ENCODE data around the gene GPR17.

Gene GPR17

DNA sequence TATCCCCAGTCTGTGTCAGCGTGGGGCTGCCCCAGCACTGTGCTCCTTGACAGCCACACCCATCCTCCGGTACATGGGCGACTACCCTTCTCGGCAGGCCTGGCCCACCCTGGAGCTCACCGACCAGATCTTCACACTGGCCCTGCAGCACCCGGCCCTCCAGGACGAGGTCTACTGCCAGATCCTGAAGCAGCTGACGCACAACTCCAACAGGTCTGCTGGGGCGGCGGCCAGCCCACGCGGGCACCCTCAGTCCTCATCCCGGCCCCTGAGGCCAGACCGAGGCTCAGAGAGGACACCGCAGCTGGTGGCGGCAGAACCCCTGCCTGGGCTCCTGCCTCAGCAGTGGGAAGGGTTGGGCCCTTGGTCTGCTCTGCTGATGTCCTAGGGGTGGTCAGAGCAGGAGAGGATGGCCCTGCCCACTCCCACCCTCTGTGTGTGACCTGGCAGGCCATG, 14.4 kb upstream of the GPR17 start:
- H3K4me3 ChIP-seq (ENCODE audit: low read length in 2 of 2), result peak overlapping the region in 1 of 2 donors; percentile 29
- H3K27ac ChIP-seq (ENCODE audit: low read length), result peak overlapping the region; percentile 78
- H3K4me1 ChIP-seq (ENCODE audit: control insufficient read depth, insufficient read depth, low read length), result peaks cover 52% of the 10 kb centered on the region
- no peak overlapping the region for H3K9ac ChIP-seq (ENCODE audit: low read length in 2 of 2)
- H3K36me3 ChIP-seq (ENCODE audit: control insufficient read depth in 2 of 2, insufficient read depth in 2 of 2, low read length in 2 of 2), result no peaks in the 10 kb centered on the region
- H3K9me3 ChIP-seq (ENCODE audit: control insufficient read depth in 2 of 2, low read length in 2 of 2), result no peaks in the 10 kb centered on the region
- no peaks in the 10 kb centered on the region for H3K27me3 ChIP-seq (ENCODE audit: control insufficient read depth in 1 of 2, insufficient read depth in 2 of 2, low read length in 2 of 2)

DNA sequence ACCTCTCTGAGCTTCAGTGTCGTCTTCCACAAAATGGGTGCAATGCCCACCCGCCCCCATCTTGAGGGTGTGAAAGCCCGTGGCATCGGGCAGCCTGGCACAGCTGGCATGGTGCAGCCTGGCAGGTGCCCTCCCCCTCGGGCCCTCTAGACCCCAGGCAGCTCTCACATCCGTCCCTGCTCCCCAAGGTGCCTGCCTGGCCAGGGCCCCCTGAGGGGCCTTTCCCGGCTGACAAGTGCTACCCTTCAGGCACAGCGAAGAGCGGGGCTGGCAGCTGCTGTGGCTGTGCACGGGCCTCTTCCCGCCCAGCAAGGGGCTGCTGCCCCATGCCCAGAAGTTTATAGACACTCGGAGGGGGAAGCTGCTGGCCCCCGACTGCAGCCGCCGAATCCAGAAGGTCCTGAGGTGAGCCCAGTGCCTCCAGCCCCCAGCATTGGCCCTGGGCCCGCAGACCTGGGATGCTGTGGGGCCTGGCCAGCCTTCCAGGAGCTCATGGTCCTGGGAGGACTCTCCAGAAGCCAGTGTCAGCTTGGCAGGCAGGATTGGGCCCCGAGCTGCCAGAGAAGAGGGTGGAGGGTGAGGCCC, 13.9 kb upstream of the GPR17 start:
- no peaks in the 10 kb centered on the region for H3K36me3 ChIP-seq (ENCODE audit: control insufficient read depth in 2 of 2, insufficient read depth in 2 of 2, low read length in 2 of 2)
- H3K9me3 ChIP-seq (ENCODE audit: control insufficient read depth in 2 of 2, low read length in 2 of 2), result no peaks in the 10 kb centered on the region
- H3K4me1 ChIP-seq (ENCODE audit: control insufficient read depth, insufficient read depth, low read length), result peaks cover 56% of the 10 kb centered on the region
- H3K9ac ChIP-seq (ENCODE audit: low read length in 2 of 2), result no peak overlapping the region
- H3K4me3 ChIP-seq (ENCODE audit: low read length in 2 of 2), result no peak overlapping the region
- peak overlapping the region; percentile 78 for H3K27ac ChIP-seq (ENCODE audit: low read length)
- H3K27me3 ChIP-seq (ENCODE audit: control insufficient read depth in 1 of 2, insufficient read depth in 2 of 2, low read length in 2 of 2), result no peaks in the 10 kb centered on the region

GRCh38 chr2:127632592-127633489, 13.1 kb upstream of the GPR17 start:
- Histone ChIP-seq H3K36me3 (ENCODE audit: control insufficient read depth in 2 of 2, insufficient read depth in 2 of 2, low read length in 2 of 2) (no peaks in the 10 kb centered on the region), H3K27ac (ENCODE audit: low read length) (peak overlapping the region; percentile 78), H3K9ac (ENCODE audit: low read length in 2 of 2) (no peak overlapping the region), H3K27me3 (ENCODE audit: control insufficient read depth in 1 of 2, insufficient read depth in 2 of 2, low read length in 2 of 2) (no peaks in the 10 kb centered on the region), H3K4me1 (ENCODE audit: control insufficient read depth, insufficient read depth, low read length) (peaks cover 63% of the 10 kb centered on the region), H3K4me3 (ENCODE audit: low read length in 2 of 2) (no peak overlapping the region), H3K9me3 (ENCODE audit: control insufficient read depth in 2 of 2, low read length in 2 of 2) (no peaks in the 10 kb centered on the region)

DNA sequence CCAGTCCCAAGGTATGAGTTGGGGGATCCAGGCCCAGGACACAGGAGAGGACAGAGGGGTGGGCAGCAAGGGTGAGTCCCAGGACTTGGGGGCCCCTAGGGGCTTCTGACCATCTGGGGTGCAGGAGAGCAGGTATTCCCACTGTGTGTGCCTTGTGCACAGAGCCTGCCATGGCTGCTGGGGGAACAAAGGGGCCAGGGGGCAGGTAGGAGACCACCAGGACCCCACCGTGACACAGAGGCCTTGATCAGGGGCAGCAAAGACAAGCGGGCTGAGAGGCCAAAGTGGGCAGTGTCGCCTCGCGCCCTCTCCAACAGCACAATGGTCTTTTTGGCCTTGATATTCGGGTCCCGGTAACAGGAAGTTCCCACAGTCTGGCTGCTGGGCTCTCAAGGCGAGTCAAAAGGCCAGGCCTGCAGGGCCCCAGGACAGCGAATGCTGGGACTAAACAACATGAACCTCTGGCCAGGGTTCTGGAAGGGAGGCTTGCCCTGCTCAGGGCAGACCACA, 12.3 kb upstream of the GPR17 start:
- peaks cover 71% of the 10 kb centered on the region for H3K4me1 ChIP-seq (ENCODE audit: control insufficient read depth, insufficient read depth, low read length)
- no peaks in the 10 kb centered on the region for H3K9me3 ChIP-seq (ENCODE audit: control insufficient read depth in 2 of 2, low read length in 2 of 2)
- H3K36me3 ChIP-seq (ENCODE audit: control insufficient read depth in 2 of 2, insufficient read depth in 2 of 2, low read length in 2 of 2), result peaks cover 0 to 1% of the 10 kb centered on the region in 2 donors
- H3K4me3 ChIP-seq (ENCODE audit: low read length in 2 of 2), result no peak overlapping the region
- no peaks in the 10 kb centered on the region for H3K27me3 ChIP-seq (ENCODE audit: control insufficient read depth in 1 of 2, insufficient read depth in 2 of 2, low read length in 2 of 2)
- H3K27ac ChIP-seq (ENCODE audit: low read length), result peak overlapping the region; percentile 78
- H3K9ac ChIP-seq (ENCODE audit: low read length in 2 of 2), result no peak overlapping the region

DNA sequence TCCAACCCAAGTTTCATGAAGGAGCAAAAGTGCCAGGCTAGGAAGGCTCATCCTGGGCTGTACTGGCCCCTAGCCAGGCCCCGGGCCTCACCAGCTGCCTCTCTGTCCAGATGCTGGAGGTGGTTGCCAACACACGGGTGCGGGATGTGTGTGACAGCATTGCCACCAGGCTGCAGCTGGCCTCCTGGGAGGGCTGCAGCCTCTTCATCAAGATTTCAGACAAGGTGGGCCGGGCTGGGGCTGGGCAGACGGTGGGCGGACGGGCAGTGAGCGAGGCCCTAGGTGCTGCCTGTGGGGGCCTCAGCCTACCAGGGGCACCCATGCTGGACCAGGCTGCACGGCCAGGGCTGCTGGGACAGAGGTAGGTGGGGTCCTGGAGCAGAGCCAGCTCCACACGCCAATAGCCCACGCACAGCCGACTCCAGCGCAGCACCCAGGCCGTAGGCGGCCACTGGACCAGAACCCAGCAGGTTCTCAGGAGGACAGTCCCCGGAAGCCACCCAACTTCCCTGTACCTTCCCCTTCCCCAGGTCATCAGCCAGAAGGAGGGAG, 11.8 kb upstream of the GPR17 start:
- no peaks in the 10 kb centered on the region for H3K27me3 ChIP-seq (ENCODE audit: control insufficient read depth in 1 of 2, insufficient read depth in 2 of 2, low read length in 2 of 2)

DNA sequence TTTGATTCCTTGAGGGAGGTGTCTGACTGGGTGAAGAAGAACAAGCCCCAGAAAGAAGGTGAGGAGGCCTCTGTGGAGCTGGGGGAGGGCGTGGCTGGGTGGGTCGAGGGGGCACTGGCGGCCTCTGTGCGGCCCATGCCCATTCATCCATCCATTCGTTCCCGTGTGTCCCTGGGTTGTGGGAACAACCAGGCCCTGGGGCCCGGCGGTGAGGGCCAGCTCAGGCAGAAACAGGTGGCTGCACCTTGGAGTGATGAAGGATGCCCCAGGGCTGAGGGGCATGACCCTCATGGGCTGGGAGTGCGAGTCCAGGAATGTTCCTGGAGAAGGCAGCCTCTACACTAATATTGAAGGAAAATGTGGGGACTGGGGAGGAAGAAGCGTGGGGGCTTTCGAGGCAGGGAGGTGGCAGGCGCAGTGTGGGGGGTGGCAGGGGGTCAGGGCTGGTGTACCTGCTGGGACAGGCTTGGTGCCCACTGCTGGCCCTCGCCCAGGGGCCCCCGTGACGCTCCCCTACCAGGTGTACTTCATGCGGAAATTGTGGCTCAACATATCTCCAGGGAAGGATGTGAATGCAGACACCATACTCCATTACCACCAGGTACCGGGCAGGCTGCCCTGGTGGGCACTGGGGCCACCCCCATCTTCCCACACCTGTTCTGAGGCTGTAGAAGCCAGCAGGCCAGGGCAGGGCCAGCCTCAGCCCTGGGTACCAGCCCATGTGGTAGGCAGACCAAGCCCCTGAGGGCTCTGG, 11.2 kb upstream of the GPR17 start:
- Histone ChIP-seq H3K27ac (ENCODE audit: low read length) (peak overlapping the region; percentile 78), H3K4me1 (ENCODE audit: control insufficient read depth, insufficient read depth, low read length) (peaks cover 80% of the 10 kb centered on the region), H3K9me3 (ENCODE audit: control insufficient read depth in 2 of 2, low read length in 2 of 2) (no peaks in the 10 kb centered on the region), H3K36me3 (ENCODE audit: control insufficient read depth in 2 of 2, insufficient read depth in 2 of 2, low read length in 2 of 2) (peaks cover 7 to 9% of the 10 kb centered on the region in 2 donors), H3K9ac (ENCODE audit: low read length in 2 of 2) (no peak overlapping the region), H3K27me3 (ENCODE audit: control insufficient read depth in 1 of 2, insufficient read depth in 2 of 2, low read length in 2 of 2) (no peaks in the 10 kb centered on the region), H3K4me3 (ENCODE audit: low read length in 2 of 2) (no peak overlapping the region)

More for the DNA sequence above, 11.8 kb upstream of the GPR17 start:
- Histone ChIP-seq H3K4me1 (ENCODE audit: control insufficient read depth, insufficient read depth, low read length) (peaks cover 76% of the 10 kb centered on the region), H3K27ac (ENCODE audit: low read length) (peak overlapping the region; percentile 78), H3K36me3 (ENCODE audit: control insufficient read depth in 2 of 2, insufficient read depth in 2 of 2, low read length in 2 of 2) (peaks cover 4 to 7% of the 10 kb centered on the region in 2 donors), H3K9me3 (ENCODE audit: control insufficient read depth in 2 of 2, low read length in 2 of 2) (no peaks in the 10 kb centered on the region), H3K4me3 (ENCODE audit: low read length in 2 of 2) (no peak overlapping the region), H3K9ac (ENCODE audit: low read length in 2 of 2) (no peak overlapping the region)

DNA sequence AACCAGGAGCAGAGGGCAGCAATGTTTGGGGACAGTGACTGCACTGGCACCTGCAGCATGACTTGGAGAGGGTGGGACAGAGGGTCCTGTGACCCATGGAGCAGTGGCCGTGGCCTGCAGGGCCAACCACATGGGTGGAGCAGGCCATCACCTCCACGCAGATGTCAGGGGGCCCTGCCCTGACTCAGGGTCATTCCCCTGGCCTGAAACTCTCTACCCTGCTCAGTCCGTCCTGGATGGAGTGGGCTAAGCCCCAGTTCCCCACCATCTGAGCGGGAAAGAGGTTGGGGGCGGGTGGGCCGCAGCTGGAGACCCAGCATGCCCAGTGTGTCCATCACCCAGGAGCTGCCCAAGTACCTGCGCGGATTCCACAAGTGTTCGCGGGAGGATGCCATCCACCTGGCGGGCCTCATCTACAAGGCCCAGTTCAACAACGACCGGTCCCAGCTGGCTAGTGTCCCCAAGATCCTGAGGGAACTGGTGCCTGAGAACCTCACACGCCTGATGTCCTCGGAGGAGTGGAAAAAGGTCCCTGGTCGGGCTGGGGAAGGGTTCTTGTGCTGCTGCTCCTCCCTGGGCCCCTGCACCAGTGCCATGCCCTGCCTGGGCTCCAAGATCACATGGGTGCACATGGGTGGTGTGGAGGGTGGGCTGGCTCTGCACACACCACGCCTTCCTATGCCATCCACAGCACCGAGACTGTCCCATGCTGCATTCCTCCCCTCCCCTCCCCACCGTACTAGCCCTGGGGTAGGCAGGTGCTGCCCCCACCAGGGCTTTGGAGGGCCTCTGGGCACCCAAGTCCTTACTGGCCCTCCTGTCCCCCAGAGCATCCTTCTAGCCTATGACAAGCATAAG, 10.3 kb upstream of the GPR17 start:
- peaks cover 7 to 12% of the 10 kb centered on the region in 2 donors for H3K36me3 ChIP-seq (ENCODE audit: control insufficient read depth in 2 of 2, insufficient read depth in 2 of 2, low read length in 2 of 2)
- H3K27me3 ChIP-seq (ENCODE audit: control insufficient read depth in 1 of 2, insufficient read depth in 2 of 2, low read length in 2 of 2), result no peaks in the 10 kb centered on the region
- H3K27ac ChIP-seq (ENCODE audit: low read length), result peak overlapping the region; percentile 78
- no peaks in the 10 kb centered on the region for H3K9me3 ChIP-seq (ENCODE audit: control insufficient read depth in 2 of 2, low read length in 2 of 2)
- no peak overlapping the region for H3K9ac ChIP-seq (ENCODE audit: low read length in 2 of 2)
- H3K4me3 ChIP-seq (ENCODE audit: low read length in 2 of 2), result no peak overlapping the region
- H3K4me1 ChIP-seq (ENCODE audit: control insufficient read depth, insufficient read depth, low read length), result peaks cover 74% of the 10 kb centered on the region

GRCh38 chr2:127636248-127637235, 9.4 kb upstream of the GPR17 start:
- Histone ChIP-seq H3K4me3 (ENCODE audit: low read length in 2 of 2) (no peak overlapping the region), H3K27me3 (ENCODE audit: control insufficient read depth in 1 of 2, insufficient read depth in 2 of 2, low read length in 2 of 2) (no peaks in the 10 kb centered on the region), H3K36me3 (ENCODE audit: control insufficient read depth in 2 of 2, insufficient read depth in 2 of 2, low read length in 2 of 2) (peaks cover 8 to 17% of the 10 kb centered on the region in 2 donors), H3K9me3 (ENCODE audit: control insufficient read depth in 2 of 2, low read length in 2 of 2) (no peaks in the 10 kb centered on the region), H3K9ac (ENCODE audit: low read length in 2 of 2) (no peak overlapping the region), H3K27ac (ENCODE audit: low read length) (peak overlapping the region; percentile 78), H3K4me1 (ENCODE audit: control insufficient read depth, insufficient read depth, low read length) (peaks cover 66% of the 10 kb centered on the region)

GRCh38 chr2:127637236-127637630, 8.7 kb upstream of the GPR17 start:
- H3K27ac ChIP-seq (ENCODE audit: low read length), result peak overlapping the region; percentile 76

More at GRCh38 chr2:127637236-127637630, 8.7 kb upstream of the GPR17 start:
- H3K27me3 ChIP-seq (ENCODE audit: control insufficient read depth in 1 of 2, insufficient read depth in 2 of 2, low read length in 2 of 2), result no peaks in the 10 kb centered on the region
- peaks cover 65% of the 10 kb centered on the region for H3K4me1 ChIP-seq (ENCODE audit: control insufficient read depth, insufficient read depth, low read length)
- no peak overlapping the region for H3K9ac ChIP-seq (ENCODE audit: low read length in 2 of 2)
- H3K9me3 ChIP-seq (ENCODE audit: control insufficient read depth in 2 of 2, low read length in 2 of 2), result no peaks in the 10 kb centered on the region
- no peak overlapping the region for H3K4me3 ChIP-seq (ENCODE audit: low read length in 2 of 2)
- H3K36me3 ChIP-seq (ENCODE audit: control insufficient read depth in 2 of 2, insufficient read depth in 2 of 2, low read length in 2 of 2), result peaks cover 15 to 19% of the 10 kb centered on the region in 2 donors

Data from stomach smooth muscle (tissue), 2 donors.